Mucosa of descending colon (tissue), 3 donors: Measurements from ENCODE around the gene C5orf58. TPM values are rescaled to one million over a fixed set of nuclear protein-coding genes. Genes with fewer than 3 reads are reported as not detected.
A peak's percentile ranks its signal among the peaks of the same experiment; 100 is the strongest.

Source experiments
- ATAC-seq: fragments of 200-7000 bp; cut with Tn5 transposase; one replicate; pipeline ENCODE4 v1.9.1; 2020; ENCODE audit warnings: mild to moderate bottlenecking, moderate library complexity
- DNase-seq, 3 donors: peaks; one replicate each; pipeline ENCODE4 v3.0.0-alpha.2; 2020
- H3K36me3 ChIP-seq: fragments of 200-600 bp; one replicate; pipeline ENCODE4 v1.8.0; 2021; ENCODE audit warnings: low read depth, mild to moderate bottlenecking
- H3K4me1 ChIP-seq: fragments of 200-600 bp; one replicate; pipeline ENCODE4 v1.8.0; 2021; ENCODE audit warnings: low read depth, mild to moderate bottlenecking
- H3K4me3 ChIP-seq: fragments of 200-600 bp; one replicate; pipeline ENCODE4 v1.8.0; 2021; ENCODE audit warnings: mild to moderate bottlenecking
- H3K9me3 ChIP-seq: fragments of 200-600 bp; one replicate; pipeline ENCODE4 v1.8.0; 2021; ENCODE audit warnings: mild to moderate bottlenecking
- CTCF ChIP-seq: fragments of 200-600 bp; IDR thresholded peaks from one replicate; pipeline ENCODE4 v1.8.0; 2022; ENCODE audit warnings: antibody characterized with exemption, mild to moderate bottlenecking
- intact Hi-C, 2 donors: fragments of 100-400 bp; cut with DNase I in 1 of 2; cut with micrococcal nuclease in 1 of 2; formaldehyde crosslinking; loops; one replicate each; pipeline versions ENCODE4 v1.11.0 to v1.11.1; 2022; cut with DNase I, micrococcal nuclease
- total RNA-seq, 3 donors: library from RNA; stranded (reverse); fragmentation: NEBNext Ultra II Directional in 2 of 3; extraction: Animal tissue kit (Norgen Biotek cat#: 25700) in 2 of 3; gene quantifications; one replicate each; pipeline versions ENCODE4 v1.2.1 to v1.2.4, GENCODE V29; 2021 to 2023
- donor health status: DM: no; HTN: no; CAD: no; lungs with moderate emphysema.
- donor health status: DM: no; HTN: no; CAD: no.
- donor health status: DM: no; HTN: yes; CAD: no.

The C5orf58 gene
- total RNA-seq, 3 donors from 2014 or later = not detected

- no peaks in the 10 kb centered on the region for H3K9me3 ChIP-seq
- no peaks in the 10 kb centered on the region for H3K36me3 ChIP-seq
- no peak overlapping the region for H3K4me3 ChIP-seq
- no peak for TF ChIP-seq CTCF
- ATAC-seq (no peak), DNase-seq (no peak)
- no peaks in the 10 kb centered on the region for H3K4me1 ChIP-seq
- intact Hi-C loops = no loop called here
Measured at GRCh38 chr5:170217831-170218230, 15.0 kb upstream of the C5orf58 start.

DNA sequence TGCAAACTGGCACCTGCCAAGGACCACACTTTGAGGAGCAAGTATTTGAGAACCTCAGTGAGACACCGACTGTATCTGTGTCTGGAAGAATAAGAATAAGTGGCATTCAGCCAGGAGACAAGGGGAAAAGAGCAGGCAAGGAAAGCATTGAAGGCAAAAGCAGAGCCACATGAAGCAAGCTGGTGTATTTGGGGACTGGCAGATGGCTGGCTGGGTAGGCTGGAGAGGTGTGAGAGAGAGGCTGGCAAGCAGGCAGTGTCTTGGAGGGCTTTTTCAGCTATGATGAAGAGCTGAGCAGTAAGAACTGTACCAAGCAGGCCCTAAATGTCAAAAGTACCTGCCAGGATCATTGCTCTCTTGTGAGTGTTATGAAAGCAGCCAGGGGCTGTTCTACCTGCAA is 14.1 kb upstream of the C5orf58 start:
- intact Hi-C loops = no loop called here
- DNase-seq = no peak
- ATAC-seq = no peak
- H3K4me1 ChIP-seq = no peaks in the 10 kb centered on the region
- no peaks in the 10 kb centered on the region for H3K9me3 ChIP-seq
- TF ChIP-seq CTCF = no peak
- no peak overlapping the region for H3K4me3 ChIP-seq
- no peaks in the 10 kb centered on the region for H3K36me3 ChIP-seq

GRCh38 chr5:170219615-170220014 is 13.2 kb upstream of the C5orf58 start:
- Histone ChIP-seq H3K4me1 (no peaks in the 10 kb centered on the region), H3K36me3 (no peaks in the 10 kb centered on the region), H3K4me3 (no peak overlapping the region), H3K9me3 (no peaks in the 10 kb centered on the region)
- no peak for TF ChIP-seq CTCF
- intact Hi-C loops = loop anchor here in 1 of 2 donors (10.0 kb wide), 1 partner anchor 205 kb away; no protein-coding TSS in a partner anchor
- ATAC-seq (peak; percentile 36), DNase-seq (no peak)

DNA sequence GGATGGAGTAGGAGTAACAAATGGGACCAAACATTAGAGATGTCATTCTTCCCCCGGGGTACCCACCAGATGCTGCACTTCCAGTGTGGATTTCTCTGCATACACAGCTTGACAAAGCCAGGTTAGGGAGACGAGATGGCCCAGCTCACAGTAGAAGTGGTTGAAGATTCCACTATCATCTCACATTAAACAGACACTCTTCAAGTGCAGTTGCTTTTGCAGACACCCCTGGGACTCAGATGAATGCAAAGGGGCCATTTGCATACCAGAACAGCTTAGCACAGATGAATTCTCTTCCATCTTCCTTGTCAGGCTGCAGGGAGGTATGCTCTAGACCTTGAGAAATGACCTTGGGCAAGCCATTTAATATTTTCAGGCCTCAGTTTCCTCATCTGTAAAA is 12.6 kb upstream of the C5orf58 start:
- DNase-seq (no peak), ATAC-seq (no peak)
- Histone ChIP-seq H3K4me3 (no peak overlapping the region), H3K36me3 (no peaks in the 10 kb centered on the region), H3K9me3 (no peaks in the 10 kb centered on the region), H3K4me1 (no peaks in the 10 kb centered on the region)
- no peak for TF ChIP-seq CTCF
- intact Hi-C loops = loop anchor here in 1 of 2 donors (10.0 kb wide), 1 partner anchor 205 kb away; no protein-coding TSS in a partner anchor

GRCh38 chr5:170221327-170221741 is 11.5 kb upstream of the C5orf58 start:
- DNase-seq (no peak), ATAC-seq (peak; percentile 56)
- intact Hi-C loops = loop anchor here in 1 of 2 donors (10.0 kb wide), 1 partner anchor 203 kb away; no protein-coding TSS in a partner anchor
- no peak for TF ChIP-seq CTCF
- Histone ChIP-seq H3K36me3 (no peaks in the 10 kb centered on the region), H3K4me3 (no peak overlapping the region), H3K4me1 (no peaks in the 10 kb centered on the region), H3K9me3 (no peaks in the 10 kb centered on the region)

DNA sequence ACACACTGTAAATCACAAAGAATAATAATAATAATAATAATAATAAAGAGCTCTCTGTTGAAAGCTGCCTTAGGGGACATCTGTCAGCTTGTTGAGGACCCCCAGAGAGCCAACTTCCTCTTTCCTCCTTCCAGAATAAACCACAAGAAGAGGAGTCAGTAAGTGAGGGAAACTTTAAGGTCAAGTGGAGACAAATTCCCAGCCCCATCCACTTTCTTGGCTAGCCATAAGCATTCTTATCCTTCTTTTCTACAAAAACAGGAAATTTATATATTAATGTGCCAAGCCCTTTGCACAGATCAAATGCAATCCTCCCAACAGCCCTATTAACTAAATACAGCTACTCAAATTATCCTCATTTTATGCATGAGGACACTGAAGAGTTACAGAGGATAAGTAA is 9.4 kb upstream of the C5orf58 start:
- no peaks in the 10 kb centered on the region for H3K9me3 ChIP-seq
- H3K36me3 ChIP-seq = no peaks in the 10 kb centered on the region
- no peaks in the 10 kb centered on the region for H3K4me1 ChIP-seq
- H3K4me3 ChIP-seq = no peak overlapping the region
- DNase-seq (no peak), ATAC-seq (no peak)
- no peak for TF ChIP-seq CTCF
- intact Hi-C loops = loop anchor here in 1 of 2 donors (10.0 kb wide), 1 partner anchor 201 kb away; no protein-coding TSS in a partner anchor
